ENCODE data around the gene OR13F1.

The OR13F1 gene

DNA sequence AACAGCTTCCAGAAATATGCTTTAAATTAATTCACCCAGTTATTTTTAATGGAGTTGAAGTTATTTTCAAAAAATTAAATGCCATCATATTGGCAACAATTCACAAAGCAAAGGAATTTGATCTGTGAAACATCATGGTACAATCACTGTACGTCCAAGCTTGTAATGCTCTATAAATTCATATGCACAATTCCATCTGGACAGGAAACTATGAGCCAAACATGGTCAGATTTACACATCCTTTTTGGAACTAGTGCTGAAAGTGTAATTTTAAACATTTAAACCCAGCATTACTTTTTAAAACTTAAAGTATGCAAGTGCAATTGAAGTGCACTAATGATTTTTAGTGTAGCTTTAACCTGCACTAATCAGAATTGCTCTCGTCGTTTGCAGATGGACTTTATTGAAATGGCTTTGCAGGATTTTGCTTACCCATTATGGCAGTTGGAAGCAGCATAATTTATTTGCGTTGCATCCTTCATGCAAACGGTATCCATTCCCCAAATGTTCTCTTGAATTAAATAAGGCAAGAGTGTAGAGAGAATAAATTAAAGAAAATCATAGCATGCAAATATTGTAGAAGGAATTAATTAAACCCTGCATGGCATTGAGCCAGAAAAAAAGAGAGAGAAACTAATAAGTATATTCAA lies 21.0 kb upstream of the OR13F1 start:
- H3K9me3 ChIP-seq (ENCODE audit: control insufficient read depth, insufficient read depth, low read length) = no peaks in the 10 kb centered on the region
- no peaks in the 10 kb centered on the region for H3K36me3 ChIP-seq (ENCODE audit: control insufficient read depth, low read length)
- no peaks in the 10 kb centered on the region for H4K20me1 ChIP-seq (ENCODE audit: control insufficient read depth, insufficient read depth, low read depth, low read length)
- H3F3A ChIP-seq (ENCODE audit: control insufficient read depth, insufficient read depth) = no peaks in the 10 kb centered on the region
- H3K27me3 ChIP-seq (ENCODE audit: control insufficient read depth, low read length) = no peaks in the 10 kb centered on the region; the same call in 1 of the 2 replicates
- no peak overlapping the region for H3K4me3 ChIP-seq (ENCODE audit: low read length)
- no peaks in the 10 kb centered on the region for H3K4me1 ChIP-seq (ENCODE audit: control insufficient read depth, low read length)
- no peak for TF ChIP-seq CTCF (IDR thresholded peaks at IDR 0.05; ENCODE audit: low read depth, low read length, poor library complexity, severe bottlenecking)
- TF ChIP-seq EZH2phosphoT487 (IDR thresholded peaks at IDR 0.05; ENCODE audit: borderline replicate concordance, low read length) = no peak
- no peak overlapping the region for H3K4me2 ChIP-seq (ENCODE audit: low read length)
- H3K27ac ChIP-seq (ENCODE audit: low read depth, low read length) = no peak overlapping the region
- H3K9me2 ChIP-seq (replicated peaks; ENCODE audit: control insufficient read depth, low read length) = no peaks in the 10 kb centered on the region
- no peaks in the 10 kb centered on the region for H3K79me2 ChIP-seq (ENCODE audit: control insufficient read depth, low read length)

DNA sequence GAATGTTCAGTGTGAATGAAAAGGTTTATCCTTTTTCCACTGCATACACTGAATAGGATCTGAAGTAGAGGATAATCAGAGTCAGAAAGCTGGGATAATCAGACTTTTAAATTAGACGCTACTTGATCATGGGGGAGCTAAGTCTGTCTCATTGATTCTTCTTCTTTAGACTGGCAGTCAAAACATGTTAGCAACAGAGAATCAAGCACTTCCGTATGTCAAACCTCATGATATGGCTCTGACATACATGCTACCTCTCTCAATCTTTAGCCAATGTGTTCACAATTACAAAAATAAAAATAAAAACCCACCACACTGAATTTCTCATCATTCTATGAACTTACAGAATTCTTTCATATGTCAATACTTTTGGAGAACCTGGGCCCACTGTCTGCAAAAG lies 19.0 kb upstream of the OR13F1 start:
- no peaks in the 10 kb centered on the region for H3K9me2 ChIP-seq (replicated peaks; ENCODE audit: control insufficient read depth, low read length)
- TF ChIP-seq EZH2phosphoT487 (IDR thresholded peaks at IDR 0.05; ENCODE audit: borderline replicate concordance, low read length) (no peak), CTCF (IDR thresholded peaks at IDR 0.05; ENCODE audit: low read depth, low read length, poor library complexity, severe bottlenecking) (no peak)
- H3K4me2 ChIP-seq (ENCODE audit: low read length) = no peak overlapping the region

DNA sequence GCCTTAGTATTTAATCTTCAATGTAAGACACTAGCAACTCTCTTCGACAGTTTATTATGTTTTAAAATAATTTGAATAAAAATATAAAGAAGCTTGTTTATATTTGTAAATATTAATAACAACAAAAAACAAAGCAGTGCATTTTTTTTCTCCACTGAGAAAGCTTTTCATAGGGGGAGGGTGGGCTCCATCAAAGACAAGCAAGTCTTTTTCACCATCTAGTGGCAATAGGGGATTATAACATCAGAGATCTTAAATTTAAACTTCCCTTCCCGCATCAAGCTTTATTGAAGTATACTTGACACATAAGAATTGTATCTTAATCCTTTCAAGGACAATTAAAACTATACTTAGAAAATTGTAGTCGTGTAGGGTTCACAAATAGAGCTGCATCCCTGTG lies 9.3 kb upstream of the OR13F1 start:
- no peaks in the 10 kb centered on the region for H3K9me3 ChIP-seq (ENCODE audit: control insufficient read depth, insufficient read depth, low read length)
- H3K9me2 ChIP-seq (replicated peaks; ENCODE audit: control insufficient read depth, low read length) = no peaks in the 10 kb centered on the region
- no peak overlapping the region for H3K4me3 ChIP-seq (ENCODE audit: low read length)
- no peaks in the 10 kb centered on the region for H3K27me3 ChIP-seq (ENCODE audit: control insufficient read depth, low read length)
- H3K4me2 ChIP-seq (ENCODE audit: low read length) = no peak overlapping the region
- H4K20me1 ChIP-seq (ENCODE audit: control insufficient read depth, insufficient read depth, low read depth, low read length) = no peaks in the 10 kb centered on the region
- H3K36me3 ChIP-seq (ENCODE audit: control insufficient read depth, low read length) = no peaks in the 10 kb centered on the region
- TF ChIP-seq EZH2phosphoT487 (IDR thresholded peaks at IDR 0.05; ENCODE audit: borderline replicate concordance, low read length) (no peak), CTCF (IDR thresholded peaks at IDR 0.05; ENCODE audit: low read depth, low read length, poor library complexity, severe bottlenecking) (peak; percentile 18)
- no peaks in the 10 kb centered on the region for H3F3A ChIP-seq (ENCODE audit: control insufficient read depth, insufficient read depth)
- no peaks in the 10 kb centered on the region for H3K4me1 ChIP-seq (ENCODE audit: control insufficient read depth, low read length)
- no peak overlapping the region for H3K27ac ChIP-seq (ENCODE audit: low read depth, low read length)
- no peaks in the 10 kb centered on the region for H3K79me2 ChIP-seq (ENCODE audit: control insufficient read depth, low read length)

More for the DNA sequence above, 19.0 kb upstream of the OR13F1 start:
- H3K4me1 ChIP-seq (ENCODE audit: control insufficient read depth, low read length) = no peaks in the 10 kb centered on the region
- H3K4me3 ChIP-seq (ENCODE audit: low read length) = no peak overlapping the region
- H3K27ac ChIP-seq (ENCODE audit: low read depth, low read length) = no peak overlapping the region
- no peaks in the 10 kb centered on the region for H3K36me3 ChIP-seq (ENCODE audit: control insufficient read depth, low read length)
- no peaks in the 10 kb centered on the region for H3K9me3 ChIP-seq (ENCODE audit: control insufficient read depth, insufficient read depth, low read length)
- no peaks in the 10 kb centered on the region for H3K79me2 ChIP-seq (ENCODE audit: control insufficient read depth, low read length)
- no peaks in the 10 kb centered on the region for H3F3A ChIP-seq (ENCODE audit: control insufficient read depth, insufficient read depth)
- no peaks in the 10 kb centered on the region for H4K20me1 ChIP-seq (ENCODE audit: control insufficient read depth, insufficient read depth, low read depth, low read length)
- no peaks in the 10 kb centered on the region; the same call in 1 of the 2 replicates for H3K27me3 ChIP-seq (ENCODE audit: control insufficient read depth, low read length)

All from DOHH2 (cell line).